ENCODE measurements around the gene NPR1. TPM values are rescaled to one million over a fixed set of nuclear protein-coding genes. Genes with fewer than 3 reads are reported as not detected.

The NPR1 gene
- total and polyA plus RNA-seq, 2 experiments from 2014 or later, result 3.7 to 9.0 TPM

DNA sequence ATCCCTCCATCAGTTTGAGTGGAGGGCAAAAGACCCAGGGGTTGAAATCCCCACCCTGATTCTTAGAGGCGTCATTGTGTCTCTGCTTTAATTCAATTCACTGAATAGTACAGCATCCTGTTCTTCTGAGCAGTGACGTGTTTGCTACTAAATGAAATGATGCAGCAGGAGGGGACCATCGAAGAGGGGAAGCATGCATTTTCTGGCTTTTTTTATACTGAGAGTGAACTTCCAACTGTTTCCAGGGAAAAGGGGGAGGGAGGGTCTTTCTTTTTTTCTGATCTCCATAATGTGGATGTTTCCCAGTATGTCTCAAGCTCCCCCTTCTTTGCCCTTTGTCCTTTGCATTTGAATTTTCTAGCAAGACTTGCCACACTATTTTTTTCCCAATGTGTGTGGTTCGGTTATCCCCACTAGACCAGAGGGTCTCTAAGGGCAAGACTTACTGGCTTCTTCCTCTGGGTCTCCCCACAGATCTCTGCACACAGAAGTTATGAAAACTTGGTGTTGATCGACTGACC is 52.0 kb downstream of the NPR1 start:
- peaks cover 45% of the 10 kb centered on the region for H3K4me1 Mint-ChIP-seq

More for the DNA sequence above, 52.0 kb downstream of the NPR1 start:
- Histone ChIP-seq H3K4me3 (no peak overlapping the region), H4K20me1 (replicated peaks; ENCODE audit: insufficient read depth) (0 out of 2 replicates have a peak, but pooled peaks cover 3% of the 10 kb centered on the region), H3K9me2 (ENCODE audit: insufficient read depth) (no peaks in the 10 kb centered on the region), H3K27me3 (ENCODE audit: insufficient read depth) (no peaks in the 10 kb centered on the region), H2AFZ (no peak overlapping the region), H3K27ac (ENCODE audit: low read depth) (no peak overlapping the region), H3K36me3 (ENCODE audit: insufficient read depth) (0 out of 2 replicates have a peak, but pooled peaks cover 6% of the 10 kb centered on the region), H3K4me2 (0 out of 2 replicates have a peak overlapping the region, but pooled peaks have one; percentile 100), H3F3A (replicated peaks; ENCODE audit: low read depth) (peaks cover 15% of the 10 kb centered on the region), H3K4me1 (ENCODE audit: insufficient read depth) (peaks cover 27% of the 10 kb centered on the region), H3K79me2 (replicated peaks; ENCODE audit: insufficient read depth) (peaks cover 48% of the 10 kb centered on the region)
- H3K27me3 Mint-ChIP-seq (ENCODE audit: insufficient read depth, low read depth, poor library complexity), result peaks cover 15% of the 10 kb centered on the region
- TF ChIP-seq ETS1 (IDR thresholded peaks at IDR 0.05), result no peak
- TF ChIP-seq, protein P1, sequence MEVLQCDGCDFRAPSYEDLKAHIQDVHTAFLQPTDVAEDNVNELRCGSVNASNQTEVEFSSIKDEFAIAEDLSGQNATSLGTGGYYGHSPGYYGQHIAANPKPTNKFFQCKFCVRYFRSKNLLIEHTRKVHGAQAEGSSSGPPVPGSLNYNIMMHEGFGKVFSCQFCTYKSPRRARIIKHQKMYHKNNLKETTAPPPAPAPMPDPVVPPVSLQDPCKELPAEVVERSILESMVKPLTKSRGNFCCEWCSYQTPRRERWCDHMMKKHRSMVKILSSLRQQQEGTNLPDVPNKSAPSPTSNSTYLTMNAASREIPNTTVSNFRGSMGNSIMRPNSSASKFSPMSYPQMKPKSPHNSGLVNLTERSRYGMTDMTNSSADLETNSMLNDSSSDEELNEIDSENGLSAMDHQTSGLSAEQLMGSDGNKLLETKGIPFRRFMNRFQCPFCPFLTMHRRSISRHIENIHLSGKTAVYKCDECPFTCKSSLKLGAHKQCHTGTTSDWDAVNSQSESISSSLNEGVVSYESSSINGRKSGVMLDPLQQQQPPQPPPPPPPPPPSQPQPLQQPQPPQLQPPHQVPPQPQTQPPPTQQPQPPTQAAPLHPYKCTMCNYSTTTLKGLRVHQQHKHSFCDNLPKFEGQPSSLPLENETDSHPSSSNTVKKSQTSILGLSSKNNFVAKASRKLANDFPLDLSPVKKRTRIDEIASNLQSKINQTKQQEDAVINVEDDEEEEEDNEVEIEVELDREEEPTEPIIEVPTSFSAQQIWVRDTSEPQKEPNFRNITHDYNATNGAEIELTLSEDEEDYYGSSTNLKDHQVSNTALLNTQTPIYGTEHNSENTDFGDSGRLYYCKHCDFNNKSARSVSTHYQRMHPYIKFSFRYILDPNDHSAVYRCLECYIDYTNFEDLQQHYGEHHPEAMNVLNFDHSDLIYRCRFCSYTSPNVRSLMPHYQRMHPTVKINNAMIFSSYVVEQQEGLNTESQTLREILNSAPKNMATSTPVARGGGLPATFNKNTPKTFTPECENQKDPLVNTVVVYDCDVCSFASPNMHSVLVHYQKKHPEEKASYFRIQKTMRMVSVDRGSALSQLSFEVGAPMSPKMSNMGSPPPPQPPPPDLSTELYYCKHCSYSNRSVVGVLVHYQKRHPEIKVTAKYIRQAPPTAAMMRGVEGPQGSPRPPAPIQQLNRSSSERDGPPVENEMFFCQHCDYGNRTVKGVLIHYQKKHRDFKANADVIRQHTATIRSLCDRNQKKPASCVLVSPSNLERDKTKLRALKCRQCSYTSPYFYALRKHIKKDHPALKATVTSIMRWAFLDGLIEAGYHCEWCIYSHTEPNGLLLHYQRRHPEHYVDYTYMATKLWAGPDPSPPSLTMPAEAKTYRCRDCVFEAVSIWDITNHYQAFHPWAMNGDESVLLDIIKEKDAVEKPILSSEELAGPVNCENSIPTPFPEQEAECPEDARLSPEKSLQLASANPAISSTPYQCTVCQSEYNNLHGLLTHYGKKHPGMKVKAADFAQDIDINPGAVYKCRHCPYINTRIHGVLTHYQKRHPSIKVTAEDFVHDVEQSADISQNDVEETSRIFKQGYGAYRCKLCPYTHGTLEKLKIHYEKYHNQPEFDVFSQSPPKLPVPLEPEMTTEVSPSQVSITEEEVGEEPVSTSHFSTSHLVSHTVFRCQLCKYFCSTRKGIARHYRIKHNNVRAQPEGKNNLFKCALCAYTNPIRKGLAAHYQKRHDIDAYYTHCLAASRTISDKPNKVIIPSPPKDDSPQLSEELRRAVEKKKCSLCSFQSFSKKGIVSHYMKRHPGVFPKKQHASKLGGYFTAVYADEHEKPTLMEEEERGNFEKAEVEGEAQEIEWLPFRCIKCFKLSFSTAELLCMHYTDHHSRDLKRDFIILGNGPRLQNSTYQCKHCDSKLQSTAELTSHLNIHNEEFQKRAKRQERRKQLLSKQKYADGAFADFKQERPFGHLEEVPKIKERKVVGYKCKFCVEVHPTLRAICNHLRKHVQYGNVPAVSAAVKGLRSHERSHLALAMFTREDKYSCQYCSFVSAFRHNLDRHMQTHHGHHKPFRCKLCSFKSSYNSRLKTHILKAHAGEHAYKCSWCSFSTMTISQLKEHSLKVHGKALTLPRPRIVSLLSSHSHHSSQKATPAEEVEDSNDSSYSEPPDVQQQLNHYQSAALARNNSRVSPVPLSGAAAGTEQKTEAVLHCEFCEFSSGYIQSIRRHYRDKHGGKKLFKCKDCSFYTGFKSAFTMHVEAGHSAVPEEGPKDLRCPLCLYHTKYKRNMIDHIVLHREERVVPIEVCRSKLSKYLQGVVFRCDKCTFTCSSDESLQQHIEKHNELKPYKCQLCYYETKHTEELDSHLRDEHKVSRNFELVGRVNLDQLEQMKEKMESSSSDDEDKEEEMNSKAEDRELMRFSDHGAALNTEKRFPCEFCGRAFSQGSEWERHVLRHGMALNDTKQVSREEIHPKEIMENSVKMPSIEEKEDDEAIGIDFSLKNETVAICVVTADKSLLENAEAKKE (CRISPR knock-in tag; IDR thresholded peaks at IDR 0.05), result no peak
- no peak for TF ChIP-seq EZH2 (IDR thresholded peaks at IDR 0.05; ENCODE audit: low read depth, unreplicated experiment)
- no peak for TF ChIP-seq ZNF331 (CRISPR knock-in tag; IDR thresholded peaks at IDR 0.05; ENCODE audit: low read depth)
- no peak for TF ChIP-seq CREB1 (CRISPR knock-in tag; IDR thresholded peaks at IDR 0.05; ENCODE audit: low read depth)
- TF ChIP-seq, protein P2, sequence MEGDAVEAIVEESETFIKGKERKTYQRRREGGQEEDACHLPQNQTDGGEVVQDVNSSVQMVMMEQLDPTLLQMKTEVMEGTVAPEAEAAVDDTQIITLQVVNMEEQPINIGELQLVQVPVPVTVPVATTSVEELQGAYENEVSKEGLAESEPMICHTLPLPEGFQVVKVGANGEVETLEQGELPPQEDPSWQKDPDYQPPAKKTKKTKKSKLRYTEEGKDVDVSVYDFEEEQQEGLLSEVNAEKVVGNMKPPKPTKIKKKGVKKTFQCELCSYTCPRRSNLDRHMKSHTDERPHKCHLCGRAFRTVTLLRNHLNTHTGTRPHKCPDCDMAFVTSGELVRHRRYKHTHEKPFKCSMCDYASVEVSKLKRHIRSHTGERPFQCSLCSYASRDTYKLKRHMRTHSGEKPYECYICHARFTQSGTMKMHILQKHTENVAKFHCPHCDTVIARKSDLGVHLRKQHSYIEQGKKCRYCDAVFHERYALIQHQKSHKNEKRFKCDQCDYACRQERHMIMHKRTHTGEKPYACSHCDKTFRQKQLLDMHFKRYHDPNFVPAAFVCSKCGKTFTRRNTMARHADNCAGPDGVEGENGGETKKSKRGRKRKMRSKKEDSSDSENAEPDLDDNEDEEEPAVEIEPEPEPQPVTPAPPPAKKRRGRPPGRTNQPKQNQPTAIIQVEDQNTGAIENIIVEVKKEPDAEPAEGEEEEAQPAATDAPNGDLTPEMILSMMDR (conservative IDR thresholded peaks at IDR 0.05; ENCODE audit: low read depth in 2 of 2), result no peak
- TF ChIP-seq STAT1 (IDR thresholded peaks at IDR 0.05; ENCODE audit: unreplicated experiment), result no peak
- no peak for TF ChIP-seq EZH2phosphoT487 (IDR thresholded peaks at IDR 0.05; ENCODE audit: unreplicated experiment)
- no peak for TF ChIP-seq JUNB (IDR thresholded peaks at IDR 0.05; ENCODE audit: unreplicated experiment)
- TF ChIP-seq POLR2AphosphoS5 (IDR thresholded peaks at IDR 0.05; ENCODE audit: low read depth), result no peak
- TF ChIP-seq REST (IDR thresholded peaks at IDR 0.05; ENCODE audit: unreplicated experiment), result no peak
- TF ChIP-seq ZNF114 (CRISPR knock-in tag; IDR thresholded peaks at IDR 0.05), result no peak
- no peak for TF ChIP-seq NANOG (IDR thresholded peaks at IDR 0.05; ENCODE audit: borderline replicate concordance)
- peak overlapping the region; percentile 37 for H3K27ac Mint-ChIP-seq
- peak overlapping the region; percentile 95 for H3K4me3 Mint-ChIP-seq
- no peaks in the 10 kb centered on the region for H3K9me3 Mint-ChIP-seq
- no peak for ATAC-seq
- DNase-seq (ENCODE audit: low spot score), result no peak
- peaks cover 56% of the 10 kb centered on the region for H3K36me3 Mint-ChIP-seq (ENCODE audit: low read depth)

Measured in GM23338 (cell line).